ENCODE data around the gene CHRNA7. TPM values are rescaled to one million over a fixed set of nuclear protein-coding genes. Genes with fewer than 3 reads are reported as not detected.

Gene CHRNA7
- total and polyA plus RNA-seq, 2 of the 8 experiments (the other 6 are each of a cell fraction or from before 2014, with no cell fraction given): 7.5 to 11.0 TPM

DNA sequence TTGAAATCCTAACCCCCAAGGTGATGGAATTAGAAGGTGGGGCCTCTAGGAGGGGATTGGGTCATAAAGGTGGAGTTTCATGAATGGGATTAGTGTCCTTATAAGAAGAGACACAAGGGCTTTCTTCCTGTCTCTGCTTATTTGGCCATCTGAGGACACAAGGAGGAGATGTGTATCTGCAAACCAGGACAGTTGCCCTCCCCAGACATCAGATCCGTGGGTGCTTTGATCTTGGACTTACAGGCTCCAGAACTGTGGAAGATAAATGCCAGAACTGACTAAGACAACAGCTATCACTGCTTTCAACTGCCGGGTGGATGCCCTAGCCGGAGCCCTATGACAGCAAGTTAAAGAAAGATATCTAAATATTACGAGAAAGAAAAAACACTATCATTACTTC is 94.4 kb downstream of the CHRNA7 start (continued):
- TF ChIP-seq, protein P1, sequence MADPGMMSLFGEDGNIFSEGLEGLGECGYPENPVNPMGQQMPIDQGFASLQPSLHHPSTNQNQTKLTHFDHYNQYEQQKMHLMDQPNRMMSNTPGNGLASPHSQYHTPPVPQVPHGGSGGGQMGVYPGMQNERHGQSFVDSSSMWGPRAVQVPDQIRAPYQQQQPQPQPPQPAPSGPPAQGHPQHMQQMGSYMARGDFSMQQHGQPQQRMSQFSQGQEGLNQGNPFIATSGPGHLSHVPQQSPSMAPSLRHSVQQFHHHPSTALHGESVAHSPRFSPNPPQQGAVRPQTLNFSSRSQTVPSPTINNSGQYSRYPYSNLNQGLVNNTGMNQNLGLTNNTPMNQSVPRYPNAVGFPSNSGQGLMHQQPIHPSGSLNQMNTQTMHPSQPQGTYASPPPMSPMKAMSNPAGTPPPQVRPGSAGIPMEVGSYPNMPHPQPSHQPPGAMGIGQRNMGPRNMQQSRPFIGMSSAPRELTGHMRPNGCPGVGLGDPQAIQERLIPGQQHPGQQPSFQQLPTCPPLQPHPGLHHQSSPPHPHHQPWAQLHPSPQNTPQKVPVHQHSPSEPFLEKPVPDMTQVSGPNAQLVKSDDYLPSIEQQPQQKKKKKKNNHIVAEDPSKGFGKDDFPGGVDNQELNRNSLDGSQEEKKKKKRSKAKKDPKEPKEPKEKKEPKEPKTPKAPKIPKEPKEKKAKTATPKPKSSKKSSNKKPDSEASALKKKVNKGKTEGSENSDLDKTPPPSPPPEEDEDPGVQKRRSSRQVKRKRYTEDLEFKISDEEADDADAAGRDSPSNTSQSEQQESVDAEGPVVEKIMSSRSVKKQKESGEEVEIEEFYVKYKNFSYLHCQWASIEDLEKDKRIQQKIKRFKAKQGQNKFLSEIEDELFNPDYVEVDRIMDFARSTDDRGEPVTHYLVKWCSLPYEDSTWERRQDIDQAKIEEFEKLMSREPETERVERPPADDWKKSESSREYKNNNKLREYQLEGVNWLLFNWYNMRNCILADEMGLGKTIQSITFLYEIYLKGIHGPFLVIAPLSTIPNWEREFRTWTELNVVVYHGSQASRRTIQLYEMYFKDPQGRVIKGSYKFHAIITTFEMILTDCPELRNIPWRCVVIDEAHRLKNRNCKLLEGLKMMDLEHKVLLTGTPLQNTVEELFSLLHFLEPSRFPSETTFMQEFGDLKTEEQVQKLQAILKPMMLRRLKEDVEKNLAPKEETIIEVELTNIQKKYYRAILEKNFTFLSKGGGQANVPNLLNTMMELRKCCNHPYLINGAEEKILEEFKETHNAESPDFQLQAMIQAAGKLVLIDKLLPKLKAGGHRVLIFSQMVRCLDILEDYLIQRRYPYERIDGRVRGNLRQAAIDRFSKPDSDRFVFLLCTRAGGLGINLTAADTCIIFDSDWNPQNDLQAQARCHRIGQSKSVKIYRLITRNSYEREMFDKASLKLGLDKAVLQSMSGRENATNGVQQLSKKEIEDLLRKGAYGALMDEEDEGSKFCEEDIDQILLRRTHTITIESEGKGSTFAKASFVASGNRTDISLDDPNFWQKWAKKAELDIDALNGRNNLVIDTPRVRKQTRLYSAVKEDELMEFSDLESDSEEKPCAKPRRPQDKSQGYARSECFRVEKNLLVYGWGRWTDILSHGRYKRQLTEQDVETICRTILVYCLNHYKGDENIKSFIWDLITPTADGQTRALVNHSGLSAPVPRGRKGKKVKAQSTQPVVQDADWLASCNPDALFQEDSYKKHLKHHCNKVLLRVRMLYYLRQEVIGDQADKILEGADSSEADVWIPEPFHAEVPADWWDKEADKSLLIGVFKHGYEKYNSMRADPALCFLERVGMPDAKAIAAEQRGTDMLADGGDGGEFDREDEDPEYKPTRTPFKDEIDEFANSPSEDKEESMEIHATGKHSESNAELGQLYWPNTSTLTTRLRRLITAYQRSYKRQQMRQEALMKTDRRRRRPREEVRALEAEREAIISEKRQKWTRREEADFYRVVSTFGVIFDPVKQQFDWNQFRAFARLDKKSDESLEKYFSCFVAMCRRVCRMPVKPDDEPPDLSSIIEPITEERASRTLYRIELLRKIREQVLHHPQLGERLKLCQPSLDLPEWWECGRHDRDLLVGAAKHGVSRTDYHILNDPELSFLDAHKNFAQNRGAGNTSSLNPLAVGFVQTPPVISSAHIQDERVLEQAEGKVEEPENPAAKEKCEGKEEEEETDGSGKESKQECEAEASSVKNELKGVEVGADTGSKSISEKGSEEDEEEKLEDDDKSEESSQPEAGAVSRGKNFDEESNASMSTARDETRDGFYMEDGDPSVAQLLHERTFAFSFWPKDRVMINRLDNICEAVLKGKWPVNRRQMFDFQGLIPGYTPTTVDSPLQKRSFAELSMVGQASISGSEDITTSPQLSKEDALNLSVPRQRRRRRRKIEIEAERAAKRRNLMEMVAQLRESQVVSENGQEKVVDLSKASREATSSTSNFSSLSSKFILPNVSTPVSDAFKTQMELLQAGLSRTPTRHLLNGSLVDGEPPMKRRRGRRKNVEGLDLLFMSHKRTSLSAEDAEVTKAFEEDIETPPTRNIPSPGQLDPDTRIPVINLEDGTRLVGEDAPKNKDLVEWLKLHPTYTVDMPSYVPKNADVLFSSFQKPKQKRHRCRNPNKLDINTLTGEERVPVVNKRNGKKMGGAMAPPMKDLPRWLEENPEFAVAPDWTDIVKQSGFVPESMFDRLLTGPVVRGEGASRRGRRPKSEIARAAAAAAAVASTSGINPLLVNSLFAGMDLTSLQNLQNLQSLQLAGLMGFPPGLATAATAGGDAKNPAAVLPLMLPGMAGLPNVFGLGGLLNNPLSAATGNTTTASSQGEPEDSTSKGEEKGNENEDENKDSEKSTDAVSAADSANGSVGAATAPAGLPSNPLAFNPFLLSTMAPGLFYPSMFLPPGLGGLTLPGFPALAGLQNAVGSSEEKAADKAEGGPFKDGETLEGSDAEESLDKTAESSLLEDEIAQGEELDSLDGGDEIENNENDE (IDR thresholded peaks at IDR 0.05; ENCODE audit: insufficient replicate concordance, low read length): no peak
- TF ChIP-seq SP1 (IDR thresholded peaks at IDR 0.05; ENCODE audit: low read depth, low read length): no peak
- TF ChIP-seq EGR1 (IDR thresholded peaks at IDR 0.05; ENCODE audit: borderline replicate concordance, low read depth, low read length): no peak
- no peak for TF ChIP-seq CTCF (IDR thresholded peaks at IDR 0.05; ENCODE audit: control extremely low read depth in 1 of 3, insufficient read depth in 1 of 3, low read depth in 1 of 3, low read length in 3 of 3)
- TF ChIP-seq TAF1 (IDR thresholded peaks at IDR 0.05; ENCODE audit: low read depth, low read length): no peak
- no peak for TF ChIP-seq RXRA (IDR thresholded peaks at IDR 0.05; ENCODE audit: insufficient read depth, low read depth, low read length)
- no peak for TF ChIP-seq E2F6 (IDR thresholded peaks at IDR 0.05)
- TF ChIP-seq ZNF274 (IDR thresholded peaks at IDR 0.05; ENCODE audit: borderline replicate concordance, extremely low read depth, low read length): no peak

Measured in H1 (cell line).